ENCODE results near the gene MICAL3. TPM values are rescaled to one million over a fixed set of nuclear protein-coding genes. Genes with fewer than 3 reads are reported as not detected.

Gene MICAL3
- total RNA-seq, 3 donors from 2014 or later (not counting 1 experiment from before 2014, with no cell fraction given): 17.1 to 36.3 (median 34.3) TPM

GRCh38 chr22:17883356-17883755 is 141.0 kb downstream of the MICAL3 start:
- no peaks in the 10 kb centered on the region for H3K27me3 ChIP-seq (ENCODE audit: control insufficient read depth, insufficient read depth, low read length)
- H3K9me3 Mint-ChIP-seq: no peaks in the 10 kb centered on the region
- H3K36me3 ChIP-seq (ENCODE audit: control insufficient read depth, insufficient read depth, low read length): peaks cover 43% of the 10 kb centered on the region
- no peak overlapping the region for H3K27ac Mint-ChIP-seq
- H3K9me3 ChIP-seq (ENCODE audit: control insufficient read depth, insufficient read depth, low read length): no peaks in the 10 kb centered on the region
- no peak overlapping the region for H3K27ac ChIP-seq (ENCODE audit: low read length)
- ATAC-seq (no peak), DNase-seq (no peak)
- no peak overlapping the region for H3K4me3 Mint-ChIP-seq
- WGBS (ENCODE audit: insufficient coverage): 94% methylated on average over 9 of the region's 9 CpGs
- TF ChIP-seq CTCF (IDR thresholded peaks at IDR 0.05): no peak
- intact Hi-C loops (cut with micrococcal nuclease): no loop called here
- H3K36me3 Mint-ChIP-seq: no peaks in the 10 kb centered on the region
- no peaks in the 10 kb centered on the region for H3K4me1 Mint-ChIP-seq
- no peaks in the 10 kb centered on the region for H3K4me1 ChIP-seq (ENCODE audit: control insufficient read depth, insufficient read depth, low read length)
- H3K4me3 ChIP-seq (ENCODE audit: low read length): no peak overlapping the region
- no peaks in the 10 kb centered on the region for H3K27me3 Mint-ChIP-seq (ENCODE audit: low read depth in 2 of 2)

GRCh38 chr22:17882727-17883126 is 141.6 kb downstream of the MICAL3 start:
- Mint-ChIP-seq H3K4me3 (no peak overlapping the region), H3K9me3 (no peaks in the 10 kb centered on the region), H3K36me3 (no peaks in the 10 kb centered on the region), H3K27ac (no peak overlapping the region), H3K27me3 (ENCODE audit: low read depth in 2 of 2) (no peaks in the 10 kb centered on the region), H3K4me1 (no peaks in the 10 kb centered on the region)
- Histone ChIP-seq H3K4me1 (ENCODE audit: control insufficient read depth, insufficient read depth, low read length) (no peaks in the 10 kb centered on the region), H3K27ac (ENCODE audit: low read length) (no peak overlapping the region), H3K36me3 (ENCODE audit: control insufficient read depth, insufficient read depth, low read length) (peaks cover 39% of the 10 kb centered on the region), H3K27me3 (ENCODE audit: control insufficient read depth, insufficient read depth, low read length) (no peaks in the 10 kb centered on the region), H3K9me3 (ENCODE audit: control insufficient read depth, insufficient read depth, low read length) (no peaks in the 10 kb centered on the region), H3K4me3 (ENCODE audit: low read length) (no peak overlapping the region)
- ATAC-seq (no peak), DNase-seq (no peak)
- no peak for TF ChIP-seq CTCF (IDR thresholded peaks at IDR 0.05)
- intact Hi-C loops (cut with micrococcal nuclease): no loop called here
- 91% methylated on average over 8 of the region's 8 CpGs for WGBS (ENCODE audit: insufficient coverage)

- H3K9me3 Mint-ChIP-seq: no peaks in the 10 kb centered on the region
- Histone ChIP-seq H3K27ac (ENCODE audit: low read length) (no peak overlapping the region), H3K36me3 (ENCODE audit: control insufficient read depth, insufficient read depth, low read length) (peaks cover 39% of the 10 kb centered on the region), H3K9me3 (ENCODE audit: control insufficient read depth, insufficient read depth, low read length) (no peaks in the 10 kb centered on the region), H3K27me3 (ENCODE audit: control insufficient read depth, insufficient read depth, low read length) (no peaks in the 10 kb centered on the region), H3K4me3 (ENCODE audit: low read length) (no peak overlapping the region), H3K4me1 (ENCODE audit: control insufficient read depth, insufficient read depth, low read length) (no peaks in the 10 kb centered on the region)
- intact Hi-C loops (cut with micrococcal nuclease): no loop called here
- no peak overlapping the region for H3K27ac Mint-ChIP-seq
- H3K36me3 Mint-ChIP-seq: no peaks in the 10 kb centered on the region
- H3K4me3 Mint-ChIP-seq: no peak overlapping the region
- H3K4me1 Mint-ChIP-seq: no peaks in the 10 kb centered on the region
- ATAC-seq: no peak
- WGBS (ENCODE audit: insufficient coverage): 100% methylated on average over 2 of the region's 2 CpGs
- H3K27me3 Mint-ChIP-seq (ENCODE audit: low read depth in 2 of 2): no peaks in the 10 kb centered on the region
- TF ChIP-seq CTCF (IDR thresholded peaks at IDR 0.05): no peak
- no peak for DNase-seq
These were observed 142.2 kb downstream of the MICAL3 start for GRCh38 chr22:17882162-17882561.

- no peaks in the 10 kb centered on the region for H3K9me3 Mint-ChIP-seq
- H3K9me3 ChIP-seq (ENCODE audit: control insufficient read depth, insufficient read depth, low read length): no peaks in the 10 kb centered on the region
- no peak overlapping the region for H3K27ac ChIP-seq (ENCODE audit: low read length)
- no peaks in the 10 kb centered on the region for H3K4me1 Mint-ChIP-seq
- no peak overlapping the region for H3K4me3 Mint-ChIP-seq
- H3K36me3 Mint-ChIP-seq: no peaks in the 10 kb centered on the region
- peaks cover 37% of the 10 kb centered on the region for H3K36me3 ChIP-seq (ENCODE audit: control insufficient read depth, insufficient read depth, low read length)
- H3K4me3 ChIP-seq (ENCODE audit: low read length): no peak overlapping the region
- ATAC-seq (no peak), DNase-seq (no peak)
- intact Hi-C loops (cut with micrococcal nuclease): no loop called here
- no peaks in the 10 kb centered on the region for H3K4me1 ChIP-seq (ENCODE audit: control insufficient read depth, insufficient read depth, low read length)
- no peaks in the 10 kb centered on the region for H3K27me3 ChIP-seq (ENCODE audit: control insufficient read depth, insufficient read depth, low read length)
- TF ChIP-seq CTCF (IDR thresholded peaks at IDR 0.05): no peak
- WGBS (ENCODE audit: insufficient coverage): 90% methylated on average over 6 of the region's 6 CpGs
- H3K27ac Mint-ChIP-seq: no peak overlapping the region
- H3K27me3 Mint-ChIP-seq (ENCODE audit: low read depth in 2 of 2): no peaks in the 10 kb centered on the region
These were observed 143.0 kb downstream of the MICAL3 start for GRCh38 chr22:17881366-17881765.

Measured in natural killer cell (primary cell).